ENCODE measurements around the gene NME7. TPM values are rescaled to one million over a fixed set of nuclear protein-coding genes. Genes with fewer than 3 reads are reported as not detected.
"Not testable (repeated sequence)": the region's sequence is repeated elsewhere in the genome, so short reads cannot be mapped to it uniquely, and the experiment has no call there.

The NME7 gene
- 1 to 10 TPM; 7.1 to 8.5 TPM for total RNA-seq

GRCh38 chr1:169367686-169368405 lies at the start of gene NME7, which contains the start of gene BLZF1:
Gene NME7 (minus strand): TSS chr1:169367797. CDS start chr1:169367710, 87 bp downstream.
Gene BLZF1 (plus strand): TSS chr1:169368195. CDS start chr1:169369523, 1,328 bp downstream.
- peak; percentile 99 for DNase-seq
- no peak within 1 kb of the TSS for H3K27ac Mint-ChIP-seq
- no peaks in the 10 kb centered on the region for H3K9me3 Mint-ChIP-seq
- intact Hi-C loops (cut with micrococcal nuclease) = loop anchor here (1.0 to 5.0 kb wide), 21 partner anchors 22 to 1433 kb away; partner anchors contain the start of genes ATP1B1, GORAB, KIFAP3 and METTL18
- H3K4me1 Mint-ChIP-seq (ENCODE audit: low read depth) = peaks cover 29% of the 10 kb centered on the region
- no peaks in the 10 kb centered on the region for H3K36me3 Mint-ChIP-seq (ENCODE audit: low read depth)
- no peaks in the 10 kb centered on the region for H3K27me3 Mint-ChIP-seq (ENCODE audit: low read depth)
- peak within 1 kb of the TSS; percentile 50 for H3K4me3 Mint-ChIP-seq
- CTCF ChIA-PET = interaction anchor here (0.8 to 1.2 kb wide), 4 partner anchors 15 to 524 kb away, joined by 3 read pairs; no protein-coding TSS in a partner anchor

GRCh38 chr1:169414952-169415351 lies 47.4 kb upstream of the NME7 start:
- intact Hi-C loops (cut with micrococcal nuclease) = no loop called here
- no peaks in the 10 kb centered on the region for H3K4me1 Mint-ChIP-seq (ENCODE audit: low read depth)
- H3K27ac Mint-ChIP-seq = no peak overlapping the region
- no peak overlapping the region for H3K4me3 Mint-ChIP-seq
- H3K27me3 Mint-ChIP-seq (ENCODE audit: low read depth) = peaks cover 6% of the 10 kb centered on the region
- peaks cover 19% of the 10 kb centered on the region for H3K9me3 Mint-ChIP-seq
- no peak for DNase-seq
- H3K36me3 Mint-ChIP-seq (ENCODE audit: low read depth) = no peaks in the 10 kb centered on the region
- CTCF ChIA-PET = no interaction called here

- DNase-seq; H3K27me3 Mint-ChIP-seq (ENCODE audit: low read depth); H3K36me3 Mint-ChIP-seq (ENCODE audit: low read depth); intact Hi-C loops (cut with micrococcal nuclease); H3K27ac Mint-ChIP-seq; H3K4me1 Mint-ChIP-seq (ENCODE audit: low read depth); CTCF ChIA-PET; H3K4me3 Mint-ChIP-seq: not testable (repeated sequence)
- H3K9me3 Mint-ChIP-seq = peaks cover 50% of the 10 kb centered on the region
Measured at GRCh38 chr1:169408340-169408739, 40.7 kb upstream of the NME7 start.

GRCh38 chr1:169402578-169402977 lies 35.0 kb upstream of the NME7 start:
- DNase-seq; intact Hi-C loops (cut with micrococcal nuclease); H3K27me3 Mint-ChIP-seq (ENCODE audit: low read depth); H3K4me3 Mint-ChIP-seq; H3K4me1 Mint-ChIP-seq (ENCODE audit: low read depth); H3K27ac Mint-ChIP-seq; CTCF ChIA-PET; H3K36me3 Mint-ChIP-seq (ENCODE audit: low read depth): not testable (repeated sequence)
- peaks cover 40% of the 10 kb centered on the region for H3K9me3 Mint-ChIP-seq

GRCh38 chr1:169395955-169396354 lies 28.4 kb upstream of the NME7 start:
- Mint-ChIP-seq H3K9me3 (peaks cover 2% of the 10 kb centered on the region), H3K27me3 (ENCODE audit: low read depth) (no peaks in the 10 kb centered on the region), H3K4me3 (no peak overlapping the region), H3K36me3 (ENCODE audit: low read depth) (peaks cover 25% of the 10 kb centered on the region), H3K4me1 (ENCODE audit: low read depth) (no peaks in the 10 kb centered on the region), H3K27ac (no peak overlapping the region)
- CTCF ChIA-PET = no interaction called here
- intact Hi-C loops (cut with micrococcal nuclease) = no loop called here
- DNase-seq = no peak

GRCh38 chr1:169392406-169392805 lies 24.8 kb upstream of the NME7 start:
- H3K27ac Mint-ChIP-seq = no peak overlapping the region
- peaks cover 4% of the 10 kb centered on the region for H3K4me1 Mint-ChIP-seq (ENCODE audit: low read depth)
- no peaks in the 10 kb centered on the region for H3K27me3 Mint-ChIP-seq (ENCODE audit: low read depth)
- no peak overlapping the region for H3K4me3 Mint-ChIP-seq
- H3K36me3 Mint-ChIP-seq (ENCODE audit: low read depth) = peaks cover 46% of the 10 kb centered on the region
- intact Hi-C loops (cut with micrococcal nuclease) = no loop called here
- no peak for DNase-seq
- CTCF ChIA-PET = interaction anchor here (1.0 kb wide), 1 partner anchor 44 kb away, joined by 5 read pairs; no protein-coding TSS in a partner anchor
- H3K9me3 Mint-ChIP-seq = no peaks in the 10 kb centered on the region

- Mint-ChIP-seq H3K27me3 (ENCODE audit: low read depth) (no peaks in the 10 kb centered on the region), H3K9me3 (no peaks in the 10 kb centered on the region), H3K36me3 (ENCODE audit: low read depth) (peaks cover 45% of the 10 kb centered on the region), H3K27ac (no peak overlapping the region), H3K4me3 (no peak overlapping the region), H3K4me1 (ENCODE audit: low read depth) (peaks cover 4% of the 10 kb centered on the region)
- intact Hi-C loops (cut with micrococcal nuclease) = loop anchor here (1.0 kb wide), 1 partner anchor 22 kb away; the partner anchor contains the start of gene BLZF1
- CTCF ChIA-PET = no interaction called here
- DNase-seq = no peak
Measured at GRCh38 chr1:169390303-169390702, 22.7 kb upstream of the NME7 start.

- intact Hi-C loops (cut with micrococcal nuclease) = no loop called here
- CTCF ChIA-PET = no interaction called here
- Mint-ChIP-seq H3K9me3 (no peaks in the 10 kb centered on the region), H3K4me3 (no peak overlapping the region), H3K27me3 (ENCODE audit: low read depth) (no peaks in the 10 kb centered on the region), H3K27ac (no peak overlapping the region), H3K36me3 (ENCODE audit: low read depth) (peaks cover 38% of the 10 kb centered on the region), H3K4me1 (ENCODE audit: low read depth) (peaks cover 4% of the 10 kb centered on the region)
- no peak for DNase-seq
Measured at GRCh38 chr1:169387399-169387798, 19.8 kb upstream of the NME7 start.

- peaks cover 28% of the 10 kb centered on the region for H3K36me3 Mint-ChIP-seq (ENCODE audit: low read depth)
- no peaks in the 10 kb centered on the region for H3K27me3 Mint-ChIP-seq (ENCODE audit: low read depth)
- no peak overlapping the region for H3K27ac Mint-ChIP-seq
- H3K4me3 Mint-ChIP-seq = no peak overlapping the region
- CTCF ChIA-PET = no interaction called here
- no peak for DNase-seq
- no peaks in the 10 kb centered on the region for H3K4me1 Mint-ChIP-seq (ENCODE audit: low read depth)
- intact Hi-C loops (cut with micrococcal nuclease) = no loop called here
- no peaks in the 10 kb centered on the region for H3K9me3 Mint-ChIP-seq
Measured at GRCh38 chr1:169383449-169383848, 15.9 kb upstream of the NME7 start.

GRCh38 chr1:169381162-169381561 lies 13.6 kb upstream of the NME7 start:
- DNase-seq = no peak
- no peaks in the 10 kb centered on the region for H3K9me3 Mint-ChIP-seq
- CTCF ChIA-PET = no interaction called here
- H3K4me3 Mint-ChIP-seq = no peak overlapping the region
- H3K36me3 Mint-ChIP-seq (ENCODE audit: low read depth) = peaks cover 24% of the 10 kb centered on the region
- H3K27me3 Mint-ChIP-seq (ENCODE audit: low read depth) = no peaks in the 10 kb centered on the region
- H3K27ac Mint-ChIP-seq = no peak overlapping the region
- intact Hi-C loops (cut with micrococcal nuclease) = no loop called here
- H3K4me1 Mint-ChIP-seq (ENCODE audit: low read depth) = no peaks in the 10 kb centered on the region

- no peaks in the 10 kb centered on the region for H3K9me3 Mint-ChIP-seq
- intact Hi-C loops (cut with micrococcal nuclease) = no loop called here
- no peak for DNase-seq
Measured at GRCh38 chr1:169371404-169371803, 3.8 kb upstream of the NME7 start.

GRCh38 chr1:169368406-169368769 lies 791 bp upstream of the NME7 start:
- DNase-seq = peak; percentile 42
- H3K27me3 Mint-ChIP-seq (ENCODE audit: low read depth) = no peaks in the 10 kb centered on the region
- intact Hi-C loops (cut with micrococcal nuclease) = loop anchor here (1.0 to 5.0 kb wide), 12 partner anchors 22 to 1189 kb away; partner anchors contain the start of genes GORAB, KIFAP3 and METTL18
- no peaks in the 10 kb centered on the region for H3K36me3 Mint-ChIP-seq (ENCODE audit: low read depth)
- CTCF ChIA-PET = interaction anchor here (0.8 to 1.2 kb wide), 4 partner anchors 16 to 524 kb away, joined by 3 read pairs; no protein-coding TSS in a partner anchor
- H3K4me1 Mint-ChIP-seq (ENCODE audit: low read depth) = peaks cover 25% of the 10 kb centered on the region
- H3K4me3 Mint-ChIP-seq = no peak overlapping the region
- no peaks in the 10 kb centered on the region for H3K9me3 Mint-ChIP-seq
- H3K27ac Mint-ChIP-seq = no peak overlapping the region

More at GRCh38 chr1:169371404-169371803, 3.8 kb upstream of the NME7 start:
- H3K27ac Mint-ChIP-seq = no peak overlapping the region
- CTCF ChIA-PET = interaction anchor here (1.4 kb wide), 1 partner anchor 9 kb away, joined by 4 read pairs; no protein-coding TSS in a partner anchor
- H3K4me1 Mint-ChIP-seq (ENCODE audit: low read depth) = peaks cover 15% of the 10 kb centered on the region
- H3K36me3 Mint-ChIP-seq (ENCODE audit: low read depth) = peaks cover 2% of the 10 kb centered on the region
- no peak overlapping the region for H3K4me3 Mint-ChIP-seq
- H3K27me3 Mint-ChIP-seq (ENCODE audit: low read depth) = no peaks in the 10 kb centered on the region
